Activated CD8-positive, alpha-beta memory T cell treated with anti-CD3 and anti-CD28 coated beads, Interleukin-2, amount 10 ng/mL, durations not matched to agents 7 days and 5 days (primary cell): ENCODE data around the gene FRK. TPM values are rescaled to one million over a fixed set of nuclear protein-coding genes. Genes with fewer than 3 reads are reported as not detected.

Source experiments
- ATAC-seq: fragments of 150-1000 bp; cut with Tn5 transposase; one replicate; pipeline ENCODE4 v1.10.0; 2021; ENCODE audit warnings: moderate library complexity
- CTCF ChIA-PET: fragments of 350-600 bp; sonication (Branson Sonifier 250); formaldehyde crosslinking; loops from one replicate; lab custom pipeline; 2021; ENCODE audit warnings: antibody characterized with exemption; lab: Charles Lee
- DNase-seq: peaks from one replicate; pipeline ENCODE4 v3.0.0-alpha.2; 2020
- H3K27ac Mint-ChIP-seq: one replicate; pipeline ENCODE4 v1.8.0; 2021; ENCODE audit warnings: mild to moderate bottlenecking, mixed read lengths
- H3K27me3 Mint-ChIP-seq: one replicate; pipeline ENCODE4 v1.8.0; 2021; ENCODE audit warnings: mixed read lengths
- H3K36me3 Mint-ChIP-seq: one replicate; pipeline ENCODE4 v1.8.0; 2021; ENCODE audit warnings: mild to moderate bottlenecking, mixed read lengths
- H3K4me1 Mint-ChIP-seq: one replicate; pipeline ENCODE4 v1.8.0; 2021; ENCODE audit warnings: mixed read lengths
- H3K4me3 Mint-ChIP-seq: one replicate; pipeline ENCODE4 v1.8.0; 2021; ENCODE audit warnings: mild to moderate bottlenecking, moderate library complexity, mixed read lengths
- H3K9me3 Mint-ChIP-seq: one replicate; pipeline ENCODE4 v1.8.0; 2022; ENCODE audit warnings: low read depth, mixed read lengths
- total RNA-seq, 2 experiments: library from RNA; stranded (reverse); gene quantifications; one replicate each; pipeline ENCODE4 v1.2.3, GENCODE V29; 2021

FRK gene
- total RNA-seq, 2 experiments from 2014 or later, result 0.09 to 0.12 TPM

DNA sequence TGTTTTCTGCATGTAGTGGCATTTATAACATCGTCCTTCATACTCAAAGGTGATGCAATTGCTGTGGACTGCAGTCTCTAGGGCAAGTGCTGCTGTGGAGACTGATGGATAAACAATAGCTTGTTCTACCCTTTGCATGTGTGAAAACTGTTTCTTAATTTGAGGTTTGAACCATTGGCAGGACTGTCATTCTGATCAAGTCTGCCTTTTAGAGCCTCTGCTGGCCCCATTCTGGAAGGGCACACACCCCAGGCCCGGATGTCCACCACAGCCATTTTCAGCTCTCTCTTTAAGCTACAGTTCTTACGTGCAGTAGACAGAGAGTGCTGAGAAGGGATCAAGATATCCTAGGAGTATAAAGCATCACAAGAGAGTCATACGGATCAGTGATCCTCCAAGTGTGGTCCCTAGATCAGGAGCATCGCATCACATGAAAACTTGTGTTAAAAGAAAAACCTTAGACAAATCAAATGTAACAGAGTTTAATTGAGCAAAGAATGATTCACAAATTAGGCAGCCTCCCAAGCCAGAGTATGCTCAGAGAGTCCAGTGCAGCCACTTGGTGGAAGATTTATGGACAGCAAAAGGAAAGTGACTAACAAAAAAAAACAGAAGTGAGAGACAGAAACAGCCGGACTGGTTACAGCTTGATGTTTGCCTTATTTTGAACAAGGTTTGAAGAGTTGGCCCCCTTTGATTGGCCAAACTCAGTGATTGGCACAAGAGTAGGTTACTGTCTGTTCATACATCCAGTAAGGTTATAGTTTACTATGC lies 52.0 kb downstream of the FRK start:
- peaks cover 11% of the 10 kb centered on the region for H3K4me1 Mint-ChIP-seq
- H3K27me3 Mint-ChIP-seq, result peaks cover 32% of the 10 kb centered on the region
- H3K4me3 Mint-ChIP-seq, result no peak overlapping the region
- no peak overlapping the region for H3K27ac Mint-ChIP-seq
- DNase-seq (no peak), ATAC-seq (no peak)
- H3K9me3 Mint-ChIP-seq, result no peaks in the 10 kb centered on the region
- CTCF ChIA-PET, result interaction anchor here (1.3 to 1.4 kb wide), 3 partner anchors 87 to 92 kb away, joined by 3 to 6 read pairs (median 4); partner anchors contain the start of gene NT5DC1
- H3K36me3 Mint-ChIP-seq, result no peaks in the 10 kb centered on the region

DNA sequence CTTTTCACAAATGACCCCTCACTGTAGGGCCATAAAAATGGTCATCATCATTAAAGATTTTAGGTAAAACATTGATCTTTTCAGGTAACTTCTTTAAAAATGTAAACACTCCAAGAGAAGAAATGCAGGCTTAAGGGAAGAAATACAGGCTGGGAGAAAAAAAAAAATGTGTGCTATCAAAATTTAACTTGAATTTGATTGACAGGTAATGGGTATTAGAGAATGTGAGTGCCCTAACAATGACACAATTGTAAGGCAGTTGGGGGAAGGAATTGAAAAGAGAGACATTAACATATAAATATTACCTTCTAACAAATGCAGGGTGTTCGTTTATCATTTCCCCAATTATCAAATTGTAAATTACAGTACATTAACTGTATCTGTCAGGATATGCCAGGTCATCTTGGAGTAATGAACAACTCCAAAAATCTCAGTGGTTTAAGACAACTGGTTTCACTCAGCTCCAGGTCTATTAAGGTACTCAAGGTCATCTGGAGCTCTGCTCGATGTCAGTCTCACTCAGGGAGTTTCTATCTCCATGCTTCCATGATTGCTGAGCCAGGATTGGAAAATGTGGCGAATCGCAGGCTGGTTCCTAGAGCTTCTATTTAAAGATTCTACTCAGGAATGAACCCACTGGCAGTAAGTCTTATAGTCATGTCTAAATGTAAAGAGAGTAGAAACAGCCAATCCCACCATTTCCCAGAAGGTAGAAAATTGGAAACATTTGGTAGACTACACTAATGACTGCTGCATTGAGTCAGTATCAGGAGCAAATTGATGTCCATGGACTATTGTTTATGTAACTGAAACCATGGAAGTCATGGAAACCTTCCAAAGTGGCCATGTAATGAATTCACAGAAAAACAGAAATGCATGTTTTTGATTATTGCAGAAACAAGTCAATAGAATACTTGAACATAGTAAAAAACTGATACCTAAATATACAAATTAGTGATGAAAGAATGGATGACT lies 55.6 kb downstream of the FRK start:
- no peak for ATAC-seq
- peaks cover 18% of the 10 kb centered on the region for H3K27me3 Mint-ChIP-seq
- no peak overlapping the region for H3K27ac Mint-ChIP-seq
- CTCF ChIA-PET, result no interaction called here
- no peak overlapping the region for H3K4me3 Mint-ChIP-seq
- DNase-seq, result no peak
- H3K4me1 Mint-ChIP-seq, result no peaks in the 10 kb centered on the region
- H3K36me3 Mint-ChIP-seq, result no peaks in the 10 kb centered on the region
- no peaks in the 10 kb centered on the region for H3K9me3 Mint-ChIP-seq

GRCh38 chr6:116003668-116004067 lies 57.0 kb downstream of the FRK start:
- H3K27ac Mint-ChIP-seq, result no peak overlapping the region
- no peak overlapping the region for H3K4me3 Mint-ChIP-seq
- H3K9me3 Mint-ChIP-seq, result no peaks in the 10 kb centered on the region
- H3K4me1 Mint-ChIP-seq, result no peaks in the 10 kb centered on the region
- CTCF ChIA-PET, result no interaction called here
- DNase-seq (no peak), ATAC-seq (no peak)
- peaks cover 16% of the 10 kb centered on the region for H3K27me3 Mint-ChIP-seq
- H3K36me3 Mint-ChIP-seq, result no peaks in the 10 kb centered on the region

- Mint-ChIP-seq H3K36me3 (no peaks in the 10 kb centered on the region), H3K27me3 (peaks cover 14% of the 10 kb centered on the region), H3K27ac (no peak overlapping the region), H3K4me3 (no peak overlapping the region), H3K4me1 (no peaks in the 10 kb centered on the region), H3K9me3 (no peaks in the 10 kb centered on the region)
- CTCF ChIA-PET, result no interaction called here
- no peak for DNase-seq
- no peak for ATAC-seq
Observed at GRCh38 chr6:116002756-116003155, 57.9 kb downstream of the FRK start.

DNA sequence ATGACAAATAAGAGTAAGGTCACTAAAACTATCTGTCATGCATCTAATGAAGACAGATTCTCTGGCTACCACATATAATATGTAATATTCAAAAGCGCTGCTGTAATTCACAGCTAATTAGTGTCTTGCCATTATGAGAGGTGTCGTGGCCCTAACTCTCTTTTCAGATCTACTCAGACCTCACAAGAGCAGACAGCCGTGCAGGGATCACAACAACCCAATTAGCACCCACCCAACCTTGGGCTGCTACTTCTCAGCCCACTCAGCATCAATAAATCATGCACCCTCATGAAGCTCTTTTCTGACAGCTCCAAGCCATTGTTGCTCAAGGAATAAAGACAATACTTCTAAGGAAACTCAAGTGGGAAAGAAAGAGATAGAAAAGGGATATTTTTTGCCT lies 61.5 kb downstream of the FRK start:
- CTCF ChIA-PET, result no interaction called here
- Mint-ChIP-seq H3K4me3 (no peak overlapping the region), H3K36me3 (no peaks in the 10 kb centered on the region), H3K27ac (no peak overlapping the region), H3K4me1 (no peaks in the 10 kb centered on the region), H3K27me3 (peaks cover 10% of the 10 kb centered on the region), H3K9me3 (no peaks in the 10 kb centered on the region)
- no peak for ATAC-seq
- DNase-seq, result no peak

- no peak overlapping the region for H3K27ac Mint-ChIP-seq
- CTCF ChIA-PET, result no interaction called here
- H3K4me3 Mint-ChIP-seq, result no peak overlapping the region
- DNase-seq (no peak), ATAC-seq (no peak)
- no peaks in the 10 kb centered on the region for H3K4me1 Mint-ChIP-seq
- H3K9me3 Mint-ChIP-seq, result no peaks in the 10 kb centered on the region
- no peaks in the 10 kb centered on the region for H3K36me3 Mint-ChIP-seq
- peaks cover 3% of the 10 kb centered on the region for H3K27me3 Mint-ChIP-seq
Observed at GRCh38 chr6:115997990-115998585, 62.6 kb downstream of the FRK start.

- DNase-seq (no peak), ATAC-seq (no peak)
- H3K4me3 Mint-ChIP-seq, result no peak overlapping the region
- H3K4me1 Mint-ChIP-seq, result no peaks in the 10 kb centered on the region
- CTCF ChIA-PET, result no interaction called here
- H3K36me3 Mint-ChIP-seq, result no peaks in the 10 kb centered on the region
- H3K27ac Mint-ChIP-seq, result no peak overlapping the region
- H3K27me3 Mint-ChIP-seq, result peaks cover 7% of the 10 kb centered on the region
- peaks cover 4% of the 10 kb centered on the region for H3K9me3 Mint-ChIP-seq
Observed at GRCh38 chr6:115986026-115986425, 74.7 kb downstream of the FRK start.

- Mint-ChIP-seq H3K9me3 (no peaks in the 10 kb centered on the region), H3K27me3 (peaks cover 2% of the 10 kb centered on the region), H3K4me3 (no peak overlapping the region), H3K4me1 (no peaks in the 10 kb centered on the region), H3K27ac (no peak overlapping the region), H3K36me3 (no peaks in the 10 kb centered on the region)
- DNase-seq (no peak), ATAC-seq (no peak)
- CTCF ChIA-PET, result no interaction called here
Observed at GRCh38 chr6:115984809-115985208, 75.9 kb downstream of the FRK start.

GRCh38 chr6:115983998-115984397 lies 76.7 kb downstream of the FRK start:
- DNase-seq, result no peak
- H3K4me1 Mint-ChIP-seq, result no peaks in the 10 kb centered on the region
- H3K36me3 Mint-ChIP-seq, result no peaks in the 10 kb centered on the region
- CTCF ChIA-PET, result no interaction called here
- ATAC-seq, result no peak
- H3K27me3 Mint-ChIP-seq, result peaks cover 2% of the 10 kb centered on the region
- no peak overlapping the region for H3K27ac Mint-ChIP-seq
- no peak overlapping the region for H3K4me3 Mint-ChIP-seq
- no peaks in the 10 kb centered on the region for H3K9me3 Mint-ChIP-seq

DNA sequence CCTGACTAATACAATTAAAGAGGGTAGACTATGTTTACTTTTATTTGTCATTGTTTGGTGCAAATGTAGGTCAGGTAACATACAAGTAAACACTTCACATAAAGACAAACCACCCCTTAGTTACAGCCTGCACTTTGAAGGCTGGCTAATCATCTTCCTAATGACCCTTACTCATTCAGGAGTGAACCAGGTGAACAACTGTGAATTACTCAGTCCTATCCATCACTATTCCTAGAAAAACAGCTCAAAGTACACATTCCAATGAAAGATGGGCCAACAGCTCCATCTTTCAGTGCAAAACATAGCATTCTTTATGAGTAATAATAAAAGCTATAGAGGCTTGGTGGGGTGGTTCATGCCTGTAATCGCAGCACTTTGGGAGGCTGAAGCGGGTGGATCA lies 78.2 kb downstream of the FRK start:
- Mint-ChIP-seq H3K4me3 (no peak overlapping the region), H3K9me3 (no peaks in the 10 kb centered on the region), H3K27me3 (peaks cover 2% of the 10 kb centered on the region), H3K4me1 (no peaks in the 10 kb centered on the region), H3K27ac (no peak overlapping the region), H3K36me3 (no peaks in the 10 kb centered on the region)
- DNase-seq (no peak), ATAC-seq (no peak)
- CTCF ChIA-PET, result no interaction called here

GRCh38 chr6:115977220-115977619 lies 83.5 kb downstream of the FRK start:
- no peaks in the 10 kb centered on the region for H3K36me3 Mint-ChIP-seq
- CTCF ChIA-PET, result no interaction called here
- H3K4me1 Mint-ChIP-seq, result no peaks in the 10 kb centered on the region
- DNase-seq (no peak), ATAC-seq (no peak)
- no peak overlapping the region for H3K27ac Mint-ChIP-seq
- peaks cover 4% of the 10 kb centered on the region for H3K27me3 Mint-ChIP-seq
- H3K4me3 Mint-ChIP-seq, result no peak overlapping the region
- no peaks in the 10 kb centered on the region for H3K9me3 Mint-ChIP-seq

DNA sequence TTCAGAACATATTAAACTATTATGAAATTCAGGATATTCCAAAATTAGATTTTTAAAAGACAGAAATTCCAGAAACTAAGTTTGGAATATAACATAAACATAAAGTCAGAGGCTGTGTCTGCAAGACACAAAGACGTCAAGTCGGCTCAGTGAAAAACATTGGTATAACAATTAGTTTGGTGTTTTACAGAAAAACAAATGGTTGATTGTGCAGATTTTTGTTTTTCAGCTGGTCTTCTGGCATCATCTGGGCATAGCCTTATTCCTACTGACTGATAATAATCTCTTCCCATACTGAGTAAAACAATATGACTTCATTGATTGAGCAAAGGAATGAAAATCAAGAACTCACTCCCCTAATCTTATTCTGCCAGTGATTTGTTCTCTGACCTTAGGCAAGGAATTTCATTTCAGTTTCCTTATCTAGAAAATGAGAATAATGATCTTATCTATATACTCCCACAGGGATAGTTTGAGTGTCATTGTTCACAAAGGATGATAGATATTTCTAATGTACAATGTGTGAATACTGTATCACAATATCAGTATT lies 84.3 kb downstream of the FRK start:
- Mint-ChIP-seq H3K4me3 (no peak overlapping the region), H3K4me1 (no peaks in the 10 kb centered on the region), H3K36me3 (no peaks in the 10 kb centered on the region), H3K27me3 (peaks cover 4% of the 10 kb centered on the region), H3K9me3 (no peaks in the 10 kb centered on the region), H3K27ac (no peak overlapping the region)
- no peak for ATAC-seq
- no peak for DNase-seq
- CTCF ChIA-PET, result no interaction called here

GRCh38 chr6:115972679-115973078 lies 88.0 kb downstream of the FRK start:
- Mint-ChIP-seq H3K9me3 (no peaks in the 10 kb centered on the region), H3K27ac (no peak overlapping the region), H3K4me3 (no peak overlapping the region), H3K4me1 (no peaks in the 10 kb centered on the region), H3K27me3 (peaks cover 2% of the 10 kb centered on the region), H3K36me3 (no peaks in the 10 kb centered on the region)
- DNase-seq (no peak), ATAC-seq (no peak)
- CTCF ChIA-PET, result no interaction called here
